Fibroblast of pulmonary artery (primary cell): ENCODE measurements around the gene SP100.
"Not testable (repeated sequence)": the region's sequence is repeated elsewhere in the genome, so short reads cannot be mapped to it uniquely, and the experiment has no call there.

Experiments used
- DNase-seq: peaks from one replicate; pipeline ENCODE4 v3.0.0-alpha.2; 2010; ENCODE audit warnings: low read depth
- H3K4me3 ChIP-seq: replicated peaks from 2 replicates; pipeline ENCODE4 v1.5.1; 2011; ENCODE audit warnings: low read depth, mild to moderate bottlenecking, control low read depth, low read length, moderate library complexity
- CTCF ChIP-seq: IDR thresholded peaks from 2 replicates; pipeline ENCODE4 v1.5.1; 2011; ENCODE audit warnings: mild to moderate bottlenecking, control low read depth, low read length, inconsistent platforms; ENCODE audit errors: missing control alignments

The SP100 gene

DNA sequence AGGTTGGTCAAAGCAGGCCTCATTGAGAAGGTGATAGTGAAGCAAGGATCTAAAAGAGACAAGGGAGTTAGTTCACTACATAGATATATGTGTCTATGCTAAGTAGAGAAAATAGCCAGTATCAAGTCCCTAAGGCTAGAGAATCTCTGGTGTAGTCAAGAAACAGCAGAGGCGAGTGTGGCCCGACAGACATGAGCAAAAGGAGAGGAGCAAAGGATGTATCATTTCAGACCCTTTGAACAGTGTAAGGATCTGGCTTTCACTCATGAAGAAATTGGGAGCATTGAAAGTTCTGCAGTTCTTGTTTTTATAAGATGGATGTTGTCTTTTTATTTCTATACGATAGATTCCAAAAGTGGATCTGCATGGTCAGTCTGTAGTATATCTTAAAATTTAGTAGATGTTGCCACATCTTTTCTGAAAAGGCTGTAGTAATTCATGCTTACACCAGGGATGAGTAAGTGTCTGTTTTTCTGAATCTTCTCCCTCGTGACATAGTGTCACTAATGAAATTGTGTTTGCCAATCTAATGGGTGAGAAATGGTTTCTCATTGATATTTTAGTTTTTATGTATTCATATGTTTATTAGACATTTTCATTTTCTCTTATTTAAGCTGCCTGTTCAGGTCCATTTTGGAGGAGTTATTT, 18.8 kb downstream of the SP100 start:
- no peak overlapping the region for H3K4me3 ChIP-seq
- no peak for TF ChIP-seq CTCF
- DNase-seq: no peak

DNA sequence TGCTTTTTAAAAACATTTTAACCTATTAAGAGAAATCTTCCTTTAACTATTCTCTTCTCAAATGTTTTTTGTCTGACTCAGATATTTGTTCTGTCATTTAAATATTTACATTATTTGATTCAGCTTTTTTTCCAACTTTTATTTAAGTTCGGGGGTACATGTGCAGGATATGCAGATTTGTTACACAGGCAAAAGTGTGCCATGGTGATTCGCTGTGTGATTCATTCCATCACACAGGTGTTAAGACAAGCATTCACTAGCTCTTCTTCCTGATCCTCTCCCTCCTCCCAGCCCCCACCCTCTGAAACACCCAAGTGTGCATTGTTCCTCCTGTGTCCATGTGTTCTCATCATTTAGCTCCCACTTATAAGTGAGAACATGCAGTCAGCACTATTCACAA, 19.4 kb downstream of the SP100 start:
- TF ChIP-seq CTCF: no peak
- H3K4me3 ChIP-seq: no peak overlapping the region
- DNase-seq: no peak

DNA sequence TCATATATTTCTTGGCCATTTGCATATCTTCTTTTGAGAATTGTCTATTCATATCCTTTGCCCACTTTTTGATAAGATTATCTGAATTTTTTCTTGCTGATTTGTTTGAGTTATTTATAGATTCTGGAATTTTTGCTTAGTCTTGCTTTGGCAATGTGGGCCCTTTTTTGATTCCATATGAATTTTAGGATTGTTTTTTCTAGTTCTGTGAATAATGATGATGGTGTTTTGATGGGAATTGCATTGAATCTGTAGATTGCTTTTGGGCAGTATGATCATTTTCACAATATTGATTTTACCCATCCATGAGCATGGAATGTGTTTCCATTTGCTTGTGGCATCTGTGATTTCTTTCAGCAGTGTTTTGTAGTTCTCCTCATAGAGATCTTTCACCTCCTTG, 23.1 kb downstream of the SP100 start:
- not testable (repeated sequence) for H3K4me3 ChIP-seq, DNase-seq

- H3K4me3 ChIP-seq: peak overlapping the region; percentile 3
- TF ChIP-seq CTCF: no peak
- no peak for DNase-seq
These were observed 23.6 kb downstream of the SP100 start for GRCh38 chr2:230439590-230439989.

- peak overlapping the region; percentile 6 for H3K4me3 ChIP-seq
- TF ChIP-seq CTCF: no peak
- peak; percentile 73 for DNase-seq
These were observed 25.4 kb downstream of the SP100 start for GRCh38 chr2:230441227-230441897.

DNA sequence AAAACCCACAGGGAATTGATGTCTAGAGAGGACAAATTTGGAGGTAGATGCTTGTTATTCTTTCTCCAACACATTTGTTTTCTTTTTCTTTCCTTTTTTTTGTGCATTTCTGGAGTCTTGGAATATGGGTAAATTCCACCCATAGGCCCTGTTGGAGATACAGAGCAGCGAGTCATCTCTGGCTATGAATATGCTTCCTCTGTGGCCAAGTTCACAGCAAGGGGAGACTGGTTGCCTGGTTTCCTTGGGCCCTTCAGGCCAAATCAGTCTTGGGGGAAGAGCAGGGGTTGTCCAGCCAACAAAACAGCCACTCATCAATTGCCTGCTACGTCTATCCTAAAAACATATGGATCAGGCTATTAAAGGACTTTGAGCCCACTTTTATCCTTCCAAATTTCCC, 27.5 kb downstream of the SP100 start:
- H3K4me3 ChIP-seq: no peak overlapping the region
- DNase-seq: no peak
- TF ChIP-seq CTCF: no peak

DNA sequence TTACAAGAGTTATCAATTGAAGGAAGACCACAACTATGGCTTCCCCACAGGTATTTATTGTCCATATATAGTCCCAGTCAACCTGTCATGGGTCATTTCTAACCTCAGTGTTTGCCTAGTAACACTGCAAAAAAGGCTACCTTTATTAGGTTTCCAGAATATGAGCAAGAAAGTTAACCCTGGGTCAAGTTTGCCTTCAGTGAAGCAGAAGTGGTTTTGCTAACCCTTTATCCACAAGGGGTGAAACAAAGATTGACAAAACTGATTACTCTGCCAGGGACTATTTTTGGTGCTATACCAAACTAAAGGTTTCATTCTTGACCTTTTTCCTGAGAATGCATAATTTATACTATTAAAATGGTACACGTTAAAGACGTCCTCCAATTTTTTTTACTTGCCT, 28.8 kb downstream of the SP100 start:
- no peak for DNase-seq
- no peak overlapping the region for H3K4me3 ChIP-seq
- TF ChIP-seq CTCF: no peak
